Stomach (tissue), 9 donors: ENCODE data around the gene CELA3B. TPM values are rescaled to one million over a fixed set of nuclear protein-coding genes. Genes with fewer than 3 reads are reported as not detected.
"Not testable (repeated sequence)": the region's sequence is repeated elsewhere in the genome, so short reads cannot be mapped to it uniquely, and the experiment has no call there.

Experiments used
- DNase-seq, 2 donors: peaks; one replicate each; pipeline versions ENCODE4 v3.0.0 to v3.0.0-alpha.2; 2013 to 2019
- H3K27ac ChIP-seq, 5 donors: fragments of 200-600 bp in 4 of 5; sonication (generic) in 4 of 5; one replicate each; pipeline ENCODE4 v1.5.1; 2013 to 2019; ENCODE audit warnings: mild to moderate bottlenecking in 1 of 5, moderate library complexity in 1 of 5
- H3K27me3 ChIP-seq, 3 donors: fragments of 200-600 bp; sonication (generic); one replicate each; pipeline ENCODE4 v1.5.1; 2017 to 2019; ENCODE audit warnings: mixed run types in 1 of 3
- H3K36me3 ChIP-seq, 4 donors: fragments of 200-600 bp; sonication (generic); 1 replicate in 3 of 4; 2 replicates in 1 of 4; pipeline ENCODE4 v1.5.1; 2016 to 2019
- H3K4me1 ChIP-seq, 4 donors: fragments of 200-600 bp; sonication (generic); one replicate each; pipeline ENCODE4 v1.5.1; 2016 to 2019
- H3K4me3 ChIP-seq, 4 donors: fragments of 200-600 bp; sonication (generic) in 3 of 4; one replicate each; pipeline ENCODE4 v1.5.1; 2016 to 2019; ENCODE audit warnings: mild to moderate bottlenecking in 1 of 4
- H3K9me3 ChIP-seq, 4 donors: fragments of 200-600 bp; sonication (generic); one replicate each; pipeline ENCODE4 v1.5.1; 2016 to 2019
- CTCF ChIP-seq, 7 experiments: fragments of 450-650 bp in 4 of 7; fragments of 200-600 bp in 3 of 7; sonication (generic) in 3 of 7; IDR thresholded peaks; one replicate each; pipeline ENCODE4 v1.5.1; 2016 to 2019; ENCODE audit warnings: antibody characterized with exemption in 7 of 7, control low read depth in 2 of 7, mild to moderate bottlenecking in 1 of 7
- WGBS, 5 donors: extraction: QIAGEN DNeasy Blood & Tissue Kit in 3 of 5; methylation state at CpG; one replicate each; pipeline versions ENCODE4 v1.1.5 to v1.1.7; 2013 to 2018; 5-methylcytosine and 5-hydroxymethylcytosine counted together
- intact Hi-C: fragments of 100-400 bp; cut with DNase I; formaldehyde crosslinking; loops from one replicate; pipeline ENCODE4 v1.15.1; 2023; ENCODE audit warnings: low total_unique reads
- polyA plus RNA-seq, 3 donors: library from polyadenylated mRNA; stranded (reverse); fragments of 200-250 nt; gene quantifications; one replicate each; pipeline ENCODE4 v1.2.3, GENCODE V29; 2013
- total RNA-seq, 5 donors: library from RNA; depleted of rRNA; stranded (reverse); fragments of >200 nt; gene quantifications; one replicate each; pipeline versions ENCODE4 v1.1.0 to v1.2.3, GENCODE V29; 2014 to 2016
- donor health status: healthy with polysubstance abuse.
- donor health status: Bipolar disorder and iron deficiency.
- donor health status: healthy.

CELA3B gene
- total and polyA plus RNA-seq, 8 donors: 6.1 to 84.3 (median 28.2) TPM; not detected in 4

DNA sequence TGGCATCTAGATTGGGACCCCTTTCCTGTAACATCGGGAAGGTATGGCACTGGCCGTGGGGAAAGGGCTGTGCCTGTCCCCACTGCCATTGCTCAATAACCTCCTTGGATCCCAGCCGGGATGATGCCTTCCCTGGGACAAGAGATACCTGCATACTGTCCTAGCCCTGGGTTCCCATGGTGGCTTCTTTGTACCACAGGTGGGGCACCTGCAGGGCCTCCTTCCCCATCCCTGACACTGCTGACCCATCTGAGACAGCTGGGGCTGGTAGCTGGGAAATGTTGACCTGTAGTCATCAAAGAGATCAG, 19.8 kb downstream of the CELA3B start:
- H3K36me3 ChIP-seq, H3K9me3 ChIP-seq, H3K4me3 ChIP-seq, DNase-seq, intact Hi-C loops, H3K27me3 ChIP-seq: not testable (repeated sequence)
- WGBS, 5 donors: 67 to 81% (median 78%) methylated on average over 3 of the region's 3 CpGs
- Histone ChIP-seq H3K27ac (peak overlapping the region; percentile 7 to 72 (median 59)), H3K4me1 (peaks cover 0 to 12% (median 2%) of the 10 kb centered on the region in 4 donors)

DNA sequence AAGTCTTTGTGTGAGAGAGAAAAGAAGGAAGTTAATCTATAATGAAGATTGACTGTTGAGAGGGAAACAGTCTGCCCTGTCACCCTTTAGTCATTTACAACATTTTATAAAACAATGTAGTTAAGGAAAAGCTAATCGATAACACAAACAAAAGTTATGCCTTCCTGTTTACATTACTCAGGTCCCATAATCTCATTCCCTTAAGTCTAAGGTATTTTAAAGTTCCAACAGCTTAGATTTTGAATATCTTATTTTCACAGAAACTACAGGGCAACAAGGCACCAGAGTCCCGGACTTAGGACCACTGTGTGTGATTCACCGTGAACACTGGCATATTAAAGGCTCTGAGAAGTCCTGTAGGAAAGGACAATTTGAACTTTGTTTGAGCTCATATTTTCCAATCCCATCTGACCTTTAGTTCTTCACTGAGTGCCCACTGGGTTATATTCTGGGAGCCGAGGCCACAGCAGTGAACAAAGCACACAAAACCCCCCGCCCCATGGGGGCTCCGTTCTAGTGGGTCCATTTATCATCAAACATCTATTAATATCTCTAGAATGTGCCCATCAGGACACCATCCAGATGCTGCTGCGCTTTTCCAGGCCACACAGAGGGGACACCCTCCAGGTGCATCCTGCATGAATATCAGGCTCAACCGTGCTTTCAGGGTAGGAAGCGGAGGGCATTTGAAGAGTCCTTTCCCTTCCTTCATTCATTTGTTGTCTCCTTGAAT, 21.2 kb downstream of the CELA3B start:
- Histone ChIP-seq H3K27ac (peak overlapping the region; percentile 46 to 77 (median 59)), H3K4me1 (peaks cover 0 to 12% (median 2%) of the 10 kb centered on the region in 4 donors)
- H3K36me3 ChIP-seq, H3K4me3 ChIP-seq, DNase-seq, H3K27me3 ChIP-seq, intact Hi-C loops, H3K9me3 ChIP-seq: not testable (repeated sequence)
- WGBS, 5 donors: 36 to 55% (median 41%) methylated on average over 8 to 9 of the region's 9 CpGs

GRCh38 chr1:21998624-21999294, 21.9 kb downstream of the CELA3B start:
- peak overlapping the region; percentile 6 to 74 (median 59) for H3K27ac ChIP-seq
- H3K36me3 ChIP-seq, H3K9me3 ChIP-seq, DNase-seq, H3K4me3 ChIP-seq, intact Hi-C loops, H3K27me3 ChIP-seq: not testable (repeated sequence)
- H3K4me1 ChIP-seq: peaks cover 0 to 12% (median 2%) of the 10 kb centered on the region in 4 donors
- 52 to 69% (median 66%) methylated on average over 7 to 14 of the region's 15 CpGs for WGBS, 5 donors

DNA sequence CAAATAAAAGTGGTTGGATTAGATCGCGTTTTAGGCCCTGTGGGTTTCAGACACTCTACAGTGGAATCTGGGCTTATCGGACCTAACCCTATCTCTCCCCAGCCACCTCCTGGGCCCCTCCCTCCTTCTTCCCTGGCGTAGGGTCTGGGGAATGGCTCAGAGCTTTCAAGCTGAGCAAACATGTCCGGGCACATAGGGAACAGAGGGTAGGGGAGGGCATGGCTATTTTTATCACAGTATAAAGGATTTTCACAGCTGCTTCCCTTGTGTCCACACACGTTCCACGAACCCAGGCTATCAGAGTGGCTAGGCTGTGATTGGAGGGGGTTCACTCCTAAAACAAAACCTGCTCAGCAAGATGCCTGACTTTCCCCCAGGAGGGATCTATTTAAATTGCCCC, 22.8 kb downstream of the CELA3B start:
- H3K9me3 ChIP-seq, intact Hi-C loops, H3K36me3 ChIP-seq, H3K4me3 ChIP-seq, H3K27me3 ChIP-seq: not testable (repeated sequence)
- 20 to 37% (median 27%) methylated on average over 3 to 7 of the region's 7 CpGs for WGBS, 5 donors
- peak; percentile 80 to 82 for DNase-seq
- Histone ChIP-seq H3K27ac (peak overlapping the region; percentile 11 to 74 (median 52)), H3K4me1 (peaks cover 0 to 12% (median 2%) of the 10 kb centered on the region in 4 donors)

- intact Hi-C loops: no loop called here
- DNase-seq: peak in 1 of 2 donors; percentile 48
- no peak within 1 kb of the TSS for H3K4me3 ChIP-seq
- H3K27me3 ChIP-seq: no peaks in the 10 kb centered on the region
- no peaks in the 10 kb centered on the region for H3K36me3 ChIP-seq
- peak within 1 kb of the TSS; percentile 20 to 56 (median 50) for H3K27ac ChIP-seq
- no peak for TF ChIP-seq CTCF (IDR thresholded peaks at IDR 0.05)
- peaks cover 0 to 12% (median 0%) of the 10 kb centered on the region in 4 donors for H3K4me1 ChIP-seq
- 48 to 88% (median 72%) methylated on average over 5 of the region's 5 CpGs for whole genome bisulfite sequencing, 5 donors
- no peaks in the 10 kb centered on the region for H3K9me3 ChIP-seq
Observed at GRCh38 chr1:22001409-22001808, 24.6 kb downstream of the CELA3B start, which contains the start of gene CELA3A. TSS of gene CELA3A (plus strand) at chr1:22001657. CDS start at chr1:22001675, 18 bp downstream.

DNA sequence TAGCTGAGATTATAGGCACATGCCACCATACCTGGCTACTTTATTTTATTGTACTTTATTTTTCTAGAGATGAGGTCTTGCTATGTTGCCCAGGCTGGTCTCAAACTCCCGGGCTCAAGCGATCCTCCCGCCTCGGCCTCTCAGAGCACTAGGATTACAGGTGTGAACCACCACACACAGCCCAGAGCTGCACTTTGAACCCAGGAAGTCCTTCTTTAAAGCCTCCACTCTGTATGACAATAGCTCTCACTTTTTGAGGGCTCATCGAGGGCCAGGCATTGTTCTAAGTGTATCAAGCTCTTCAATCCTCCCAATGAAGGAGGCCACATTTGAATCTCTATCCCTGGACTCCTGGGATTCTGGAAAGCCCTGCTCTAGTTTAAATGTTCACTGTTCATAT, 25.6 kb downstream of the CELA3B start:
- DNase-seq, H3K9me3 ChIP-seq, H3K27ac ChIP-seq, intact Hi-C loops, H3K27me3 ChIP-seq, H3K36me3 ChIP-seq, H3K4me3 ChIP-seq: not testable (repeated sequence)
- 67 to 78% (median 71%) methylated on average over 5 of the region's 5 CpGs for WGBS, 5 donors
- H3K4me1 ChIP-seq: peaks cover 0 to 12% (median 0%) of the 10 kb centered on the region in 4 donors

DNA sequence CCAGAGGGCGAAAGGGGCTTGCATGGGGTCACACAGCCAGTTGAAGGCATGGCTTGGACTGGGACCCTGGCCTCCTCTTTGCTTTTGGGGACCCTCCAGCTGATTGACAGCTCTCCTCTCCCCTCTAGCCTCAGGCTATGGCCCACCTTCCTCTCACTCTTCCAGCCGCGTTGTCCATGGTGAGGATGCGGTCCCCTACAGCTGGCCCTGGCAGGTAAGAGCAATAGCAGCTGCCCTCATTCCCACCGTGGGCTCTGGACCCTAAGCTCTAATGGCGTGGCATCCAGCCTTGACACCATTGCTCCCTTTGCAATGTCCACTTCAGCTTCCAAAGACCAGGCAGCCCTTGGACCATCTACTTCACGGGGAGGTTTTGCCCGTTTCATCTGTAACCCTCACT, 26.1 kb downstream of the CELA3B start:
- H3K36me3 ChIP-seq, H3K4me3 ChIP-seq, H3K27me3 ChIP-seq, H3K27ac ChIP-seq, DNase-seq, H3K9me3 ChIP-seq, intact Hi-C loops: not testable (repeated sequence)
- WGBS, 5 donors: 82 to 93% (median 90%) methylated on average over 8 of the region's 8 CpGs
- peaks cover 0 to 12% (median 0%) of the 10 kb centered on the region in 4 donors for H3K4me1 ChIP-seq

DNA sequence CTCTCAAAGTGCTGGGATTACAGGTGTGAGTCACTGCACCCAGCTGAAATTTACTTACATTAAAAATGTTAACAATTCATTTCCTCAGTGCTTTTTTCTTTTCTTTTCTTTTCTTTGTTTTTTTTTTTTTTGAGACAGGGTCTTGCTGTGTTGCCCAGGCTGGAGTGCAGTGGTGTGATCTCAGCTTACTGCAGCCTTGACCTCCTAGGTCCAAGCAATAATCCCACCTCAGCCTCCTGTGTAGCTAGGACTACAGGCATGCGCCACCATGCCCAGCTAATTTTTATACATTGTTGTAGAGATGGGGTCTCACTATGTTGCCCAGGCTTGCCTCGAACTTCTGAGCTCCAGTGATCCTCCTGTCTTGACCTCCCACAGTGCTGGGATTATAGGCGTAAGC, 27.1 kb downstream of the CELA3B start:
- DNase-seq, H3K27me3 ChIP-seq, intact Hi-C loops, H3K27ac ChIP-seq, H3K36me3 ChIP-seq, H3K9me3 ChIP-seq, H3K4me1 ChIP-seq, H3K4me3 ChIP-seq: not testable (repeated sequence)
- 96 to 100% (median 100%) methylated on average over 1 to 3 of the region's 3 CpGs for WGBS, 5 donors
